Loucy (cell line): ENCODE measurements around the gene PPP1R14C.

Experiments
- H2AFZ ChIP-seq: fragments of 200-600 bp; sonication (generic); 2 replicates; pipeline ENCODE4 v1.6.0; 2016; ENCODE audit warnings: antibody characterized with exemption, mild to moderate bottlenecking, low read length, moderate library complexity
- H3F3A ChIP-seq: fragments of 200-600 bp; 2 replicates; pipeline ENCODE4 v1.6.0; 2016; ENCODE audit warnings: antibody characterized with exemption, low read depth, mild to moderate bottlenecking
- H3K27me3 ChIP-seq: fragments of 200-600 bp; sonication (generic); 2 replicates; pipeline ENCODE4 v1.6.1; 2014; ENCODE audit warnings: low read length, mild to moderate bottlenecking; ENCODE audit not compliant: insufficient read depth, poor library complexity, severe bottlenecking
- H3K36me3 ChIP-seq: fragments of 200-600 bp; sonication (generic); 2 replicates; pipeline ENCODE4 v1.6.1; 2016; ENCODE audit warnings: low read length; ENCODE audit not compliant: insufficient read depth
- H3K4me1 ChIP-seq: fragments of 200-600 bp; sonication (generic); 2 replicates; pipeline ENCODE4 v1.5.1; 2014; ENCODE audit warnings: low read length, mild to moderate bottlenecking; ENCODE audit not compliant: insufficient read depth, poor library complexity, severe bottlenecking
- H3K4me2 ChIP-seq: fragments of 200-600 bp; sonication (generic); 2 replicates; pipeline ENCODE4 v1.6.0; 2014; ENCODE audit warnings: antibody characterized with exemption, low read length, low read depth, mild to moderate bottlenecking; ENCODE audit not compliant: poor library complexity, severe bottlenecking
- H3K4me3 ChIP-seq: fragments of 200-600 bp; sonication (generic); 2 replicates; pipeline ENCODE4 v1.5.1; 2014; ENCODE audit warnings: low read length, mild to moderate bottlenecking, mixed read lengths; ENCODE audit not compliant: poor library complexity, severe bottlenecking
- H3K79me2 ChIP-seq: fragments of 200-600 bp; sonication (generic); 2 replicates; pipeline ENCODE4 v1.6.1; 2014; ENCODE audit warnings: low read length; ENCODE audit not compliant: insufficient read depth
- H3K9ac ChIP-seq: fragments of 200-600 bp; sonication (generic); 2 replicates; pipeline ENCODE4 v1.6.0; 2014; ENCODE audit warnings: mild to moderate bottlenecking, low read depth, low read length, moderate library complexity; ENCODE audit not compliant: poor library complexity, severe bottlenecking
- H3K9me2 ChIP-seq: fragments of 200-600 bp; sonication (generic); replicated peaks from 2 replicates; pipeline ENCODE4 v1.6.1; 2016; ENCODE audit warnings: low read depth, low read length, mixed read lengths
- H3K9me3 ChIP-seq: fragments of 200-600 bp; sonication (generic); 2 replicates; pipeline ENCODE4 v1.6.1; 2014; ENCODE audit warnings: mild to moderate bottlenecking, antibody characterized with exemption, low read length, low read depth; ENCODE audit not compliant: insufficient read depth
- H4K20me1 ChIP-seq: fragments of 200-600 bp; sonication (generic); 2 replicates; pipeline ENCODE4 v1.6.0; 2014; ENCODE audit warnings: antibody characterized with exemption, low read length, mild to moderate bottlenecking; ENCODE audit not compliant: insufficient read depth, poor library complexity, severe bottlenecking
- CTCF ChIP-seq: fragments of 200-600 bp; sonication (generic); conservative IDR thresholded peaks from 2 replicates; pipeline ENCODE4 v1.5.1; 2014; ENCODE audit warnings: mild to moderate bottlenecking, antibody characterized with exemption, low read length
- EZH2phosphoT487 ChIP-seq: fragments of 200-600 bp; IDR thresholded peaks from 2 replicates; pipeline ENCODE4 v1.6.1; 2018; ENCODE audit warnings: antibody characterized with exemption, mild to moderate bottlenecking, moderate library complexity, borderline replicate concordance

PPP1R14C gene

GRCh38 chr6:150196942-150197745, 54.3 kb downstream of the PPP1R14C start:
- no peak overlapping the region for H2AFZ ChIP-seq
- no peaks in the 10 kb centered on the region for H3K27me3 ChIP-seq
- no peaks in the 10 kb centered on the region for H3K9me3 ChIP-seq
- H4K20me1 ChIP-seq = no peaks in the 10 kb centered on the region
- no peaks in the 10 kb centered on the region for H3F3A ChIP-seq
- H3K79me2 ChIP-seq = no peaks in the 10 kb centered on the region
- no peaks in the 10 kb centered on the region for H3K4me1 ChIP-seq
- no peaks in the 10 kb centered on the region for H3K36me3 ChIP-seq
- no peak overlapping the region for H3K9ac ChIP-seq
- no peaks in the 10 kb centered on the region for H3K9me2 ChIP-seq
- no peak overlapping the region for H3K4me3 ChIP-seq
- H3K4me2 ChIP-seq = no peak overlapping the region
- TF ChIP-seq CTCF (no peak), EZH2phosphoT487 (no peak)

- H3K4me1 ChIP-seq = peaks cover 5% of the 10 kb centered on the region
- no peak overlapping the region for H3K4me2 ChIP-seq
- H3K27me3 ChIP-seq = no peaks in the 10 kb centered on the region
- H3K36me3 ChIP-seq = no peaks in the 10 kb centered on the region
- no peaks in the 10 kb centered on the region for H3K79me2 ChIP-seq
- H4K20me1 ChIP-seq = no peaks in the 10 kb centered on the region
- H3K9me3 ChIP-seq = no peaks in the 10 kb centered on the region
- no peaks in the 10 kb centered on the region for H3K9me2 ChIP-seq
- H2AFZ ChIP-seq = no peak overlapping the region
- no peaks in the 10 kb centered on the region for H3F3A ChIP-seq
- TF ChIP-seq EZH2phosphoT487 (no peak), CTCF (no peak)
- no peak overlapping the region for H3K9ac ChIP-seq
- H3K4me3 ChIP-seq = no peak overlapping the region
Measured at GRCh38 chr6:150198532-150198931, 55.7 kb downstream of the PPP1R14C start.

GRCh38 chr6:150199241-150199640, 56.4 kb downstream of the PPP1R14C start:
- Histone ChIP-seq H3K9me2 (no peaks in the 10 kb centered on the region), H4K20me1 (no peaks in the 10 kb centered on the region), H3K27me3 (no peaks in the 10 kb centered on the region), H3F3A (no peaks in the 10 kb centered on the region), H3K36me3 (no peaks in the 10 kb centered on the region), H3K9me3 (no peaks in the 10 kb centered on the region), H3K9ac (no peak overlapping the region), H2AFZ (no peak overlapping the region), H3K4me2 (no peak overlapping the region), H3K4me3 (no peak overlapping the region), H3K79me2 (no peaks in the 10 kb centered on the region), H3K4me1 (peaks cover 5% of the 10 kb centered on the region)
- TF ChIP-seq CTCF = no peak
- TF ChIP-seq EZH2phosphoT487 = no peak
